ENCODE results near the gene KLHL41. TPM values are rescaled to one million over a fixed set of nuclear protein-coding genes. Genes with fewer than 3 reads are reported as not detected.

The KLHL41 gene
- total and polyA plus RNA-seq, 2 of the 13 experiments (the other 11 are each of a cell fraction or from before 2014, with no cell fraction given) = 0.07 to 0.31 TPM

DNA sequence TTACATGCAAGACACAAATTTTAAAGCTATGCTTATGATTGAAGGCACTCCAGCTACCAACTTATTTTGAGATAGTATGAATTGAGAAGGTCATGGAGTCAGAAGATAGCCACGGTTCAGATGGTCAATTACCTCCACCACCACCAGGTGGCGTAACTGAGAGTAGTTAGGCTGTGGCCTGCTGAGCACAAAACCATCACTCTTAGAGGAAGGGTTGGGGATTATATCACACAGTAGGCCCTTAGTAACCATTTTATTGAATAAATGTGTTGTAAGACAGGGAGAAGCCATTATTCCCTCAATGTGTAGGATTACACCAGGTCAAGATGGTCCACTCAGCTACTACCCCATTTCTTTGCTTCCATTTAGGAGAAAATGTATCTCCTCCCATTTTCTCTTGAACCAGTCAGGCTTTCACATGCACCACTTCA is 18.8 kb downstream of the KLHL41 start (continued):
- TF ChIP-seq, protein P1, sequence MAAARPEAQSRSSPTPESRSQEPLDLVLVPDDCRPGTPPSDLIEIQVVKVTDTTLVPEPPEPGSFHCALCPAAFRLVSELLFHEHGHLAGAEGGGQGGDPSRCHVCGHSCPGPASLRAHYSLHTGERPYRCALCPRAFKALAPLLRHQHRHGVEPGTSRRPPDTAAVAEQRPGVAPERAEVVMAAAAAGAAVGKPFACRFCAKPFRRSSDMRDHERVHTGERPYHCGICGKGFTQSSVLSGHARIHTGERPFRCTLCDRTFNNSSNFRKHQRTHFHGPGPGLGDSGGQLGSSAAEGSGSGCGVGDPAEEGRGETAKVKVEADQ (CRISPR knock-in tag; IDR thresholded peaks at IDR 0.05; ENCODE audit: borderline replicate concordance) = no peak
- TF ChIP-seq, protein P2, sequence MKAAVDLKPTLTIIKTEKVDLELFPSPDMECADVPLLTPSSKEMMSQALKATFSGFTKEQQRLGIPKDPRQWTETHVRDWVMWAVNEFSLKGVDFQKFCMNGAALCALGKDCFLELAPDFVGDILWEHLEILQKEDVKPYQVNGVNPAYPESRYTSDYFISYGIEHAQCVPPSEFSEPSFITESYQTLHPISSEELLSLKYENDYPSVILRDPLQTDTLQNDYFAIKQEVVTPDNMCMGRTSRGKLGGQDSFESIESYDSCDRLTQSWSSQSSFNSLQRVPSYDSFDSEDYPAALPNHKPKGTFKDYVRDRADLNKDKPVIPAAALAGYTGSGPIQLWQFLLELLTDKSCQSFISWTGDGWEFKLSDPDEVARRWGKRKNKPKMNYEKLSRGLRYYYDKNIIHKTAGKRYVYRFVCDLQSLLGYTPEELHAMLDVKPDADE (CRISPR knock-in tag; IDR thresholded peaks at IDR 0.05) = no peak
- TF ChIP-seq ZFP36L1 (CRISPR knock-in tag; IDR thresholded peaks at IDR 0.05) (no peak), CBX5 (CRISPR knock-in tag; IDR thresholded peaks at IDR 0.05; ENCODE audit: borderline replicate concordance) (0 out of 2 replicates have a peak, but pooled peaks have one; percentile 28), ZNF598 (CRISPR knock-in tag; IDR thresholded peaks at IDR 0.05; ENCODE audit: borderline replicate concordance) (no peak), GTF3A (CRISPR knock-in tag; conservative IDR thresholded peaks at IDR 0.05) (no peak), ZNF883 (CRISPR knock-in tag; IDR thresholded peaks at IDR 0.05; ENCODE audit: not compliant biosample characterization) (no peak), GFI1 (CRISPR knock-in tag; IDR thresholded peaks at IDR 0.05; ENCODE audit: borderline replicate concordance) (0 out of 2 replicates have a peak, but pooled peaks have one; percentile 20), FOXA3 (CRISPR knock-in tag; IDR thresholded peaks at IDR 0.05) (0 out of 2 replicates have a peak, but pooled peaks have one; percentile 13), MIER3 (CRISPR knock-in tag; IDR thresholded peaks at IDR 0.05; ENCODE audit: borderline replicate concordance) (peak; percentile 60; the same call in 1 of the 2 replicates), MTF1 (CRISPR knock-in tag; IDR thresholded peaks at IDR 0.05) (no peak), MBD4 (IDR thresholded peaks at IDR 0.05; ENCODE audit: borderline replicate concordance, low read length) (no peak), HIVEP1 (CRISPR knock-in tag; IDR thresholded peaks at IDR 0.05) (no peak), SOX5 (CRISPR knock-in tag; IDR thresholded peaks at IDR 0.05; ENCODE audit: borderline replicate concordance) (peak; percentile 48; the same call in 1 of the 2 replicates), RFXAP (CRISPR knock-in tag; IDR thresholded peaks at IDR 0.05; ENCODE audit: borderline replicate concordance) (no peak), MTA1 (CRISPR knock-in tag; IDR thresholded peaks at IDR 0.05; ENCODE audit: borderline replicate concordance) (no peak)
- TF ChIP-seq, protein P3, sequence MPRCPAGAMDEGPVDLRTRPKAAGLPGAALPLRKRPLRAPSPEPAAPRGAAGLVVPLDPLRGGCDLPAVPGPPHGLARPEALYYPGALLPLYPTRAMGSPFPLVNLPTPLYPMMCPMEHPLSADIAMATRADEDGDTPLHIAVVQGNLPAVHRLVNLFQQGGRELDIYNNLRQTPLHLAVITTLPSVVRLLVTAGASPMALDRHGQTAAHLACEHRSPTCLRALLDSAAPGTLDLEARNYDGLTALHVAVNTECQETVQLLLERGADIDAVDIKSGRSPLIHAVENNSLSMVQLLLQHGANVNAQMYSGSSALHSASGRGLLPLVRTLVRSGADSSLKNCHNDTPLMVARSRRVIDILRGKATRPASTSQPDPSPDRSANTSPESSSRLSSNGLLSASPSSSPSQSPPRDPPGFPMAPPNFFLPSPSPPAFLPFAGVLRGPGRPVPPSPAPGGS (CRISPR knock-in tag; IDR thresholded peaks at IDR 0.05) = no peak
- TF ChIP-seq, protein P4, sequence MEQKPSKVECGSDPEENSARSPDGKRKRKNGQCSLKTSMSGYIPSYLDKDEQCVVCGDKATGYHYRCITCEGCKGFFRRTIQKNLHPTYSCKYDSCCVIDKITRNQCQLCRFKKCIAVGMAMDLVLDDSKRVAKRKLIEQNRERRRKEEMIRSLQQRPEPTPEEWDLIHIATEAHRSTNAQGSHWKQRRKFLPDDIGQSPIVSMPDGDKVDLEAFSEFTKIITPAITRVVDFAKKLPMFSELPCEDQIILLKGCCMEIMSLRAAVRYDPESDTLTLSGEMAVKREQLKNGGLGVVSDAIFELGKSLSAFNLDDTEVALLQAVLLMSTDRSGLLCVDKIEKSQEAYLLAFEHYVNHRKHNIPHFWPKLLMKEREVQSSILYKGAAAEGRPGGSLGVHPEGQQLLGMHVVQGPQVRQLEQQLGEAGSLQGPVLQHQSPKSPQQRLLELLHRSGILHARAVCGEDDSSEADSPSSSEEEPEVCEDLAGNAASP (CRISPR knock-in tag; IDR thresholded peaks at IDR 0.05; ENCODE audit: borderline replicate concordance) = no peak
- TF ChIP-seq, protein P5, sequence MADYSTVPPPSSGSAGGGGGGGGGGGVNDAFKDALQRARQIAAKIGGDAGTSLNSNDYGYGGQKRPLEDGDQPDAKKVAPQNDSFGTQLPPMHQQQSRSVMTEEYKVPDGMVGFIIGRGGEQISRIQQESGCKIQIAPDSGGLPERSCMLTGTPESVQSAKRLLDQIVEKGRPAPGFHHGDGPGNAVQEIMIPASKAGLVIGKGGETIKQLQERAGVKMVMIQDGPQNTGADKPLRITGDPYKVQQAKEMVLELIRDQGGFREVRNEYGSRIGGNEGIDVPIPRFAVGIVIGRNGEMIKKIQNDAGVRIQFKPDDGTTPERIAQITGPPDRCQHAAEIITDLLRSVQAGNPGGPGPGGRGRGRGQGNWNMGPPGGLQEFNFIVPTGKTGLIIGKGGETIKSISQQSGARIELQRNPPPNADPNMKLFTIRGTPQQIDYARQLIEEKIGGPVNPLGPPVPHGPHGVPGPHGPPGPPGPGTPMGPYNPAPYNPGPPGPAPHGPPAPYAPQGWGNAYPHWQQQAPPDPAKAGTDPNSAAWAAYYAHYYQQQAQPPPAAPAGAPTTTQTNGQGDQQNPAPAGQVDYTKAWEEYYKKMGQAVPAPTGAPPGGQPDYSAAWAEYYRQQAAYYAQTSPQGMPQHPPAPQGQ (CRISPR knock-in tag; IDR thresholded peaks at IDR 0.05; ENCODE audit: borderline replicate concordance) = no peak
- TF ChIP-seq, protein P6, sequence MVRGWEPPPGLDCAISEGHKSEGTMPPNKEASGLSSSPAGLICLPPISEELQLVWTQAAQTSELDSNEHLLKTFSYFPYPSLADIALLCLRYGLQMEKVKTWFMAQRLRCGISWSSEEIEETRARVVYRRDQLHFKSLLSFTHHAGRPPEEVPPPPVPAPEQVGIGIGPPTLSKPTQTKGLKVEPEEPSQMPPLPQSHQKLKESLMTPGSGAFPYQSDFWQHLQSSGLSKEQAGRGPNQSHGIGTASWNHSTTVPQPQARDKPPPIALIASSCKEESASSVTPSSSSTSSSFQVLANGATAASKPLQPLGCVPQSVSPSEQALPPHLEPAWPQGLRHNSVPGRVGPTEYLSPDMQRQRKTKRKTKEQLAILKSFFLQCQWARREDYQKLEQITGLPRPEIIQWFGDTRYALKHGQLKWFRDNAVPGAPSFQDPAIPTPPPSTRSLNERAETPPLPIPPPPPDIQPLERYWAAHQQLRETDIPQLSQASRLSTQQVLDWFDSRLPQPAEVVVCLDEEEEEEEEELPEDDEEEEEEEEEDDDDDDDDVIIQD (CRISPR knock-in tag; IDR thresholded peaks at IDR 0.05; ENCODE audit: low read depth) = no peak
- TF ChIP-seq, protein P7, sequence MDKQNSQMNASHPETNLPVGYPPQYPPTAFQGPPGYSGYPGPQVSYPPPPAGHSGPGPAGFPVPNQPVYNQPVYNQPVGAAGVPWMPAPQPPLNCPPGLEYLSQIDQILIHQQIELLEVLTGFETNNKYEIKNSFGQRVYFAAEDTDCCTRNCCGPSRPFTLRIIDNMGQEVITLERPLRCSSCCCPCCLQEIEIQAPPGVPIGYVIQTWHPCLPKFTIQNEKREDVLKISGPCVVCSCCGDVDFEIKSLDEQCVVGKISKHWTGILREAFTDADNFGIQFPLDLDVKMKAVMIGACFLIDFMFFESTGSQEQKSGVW (CRISPR knock-in tag; IDR thresholded peaks at IDR 0.05; ENCODE audit: borderline replicate concordance) = no peak

All from HepG2 (cell line).